ENCODE measurements around the gene UNC80.

UNC80 gene

DNA sequence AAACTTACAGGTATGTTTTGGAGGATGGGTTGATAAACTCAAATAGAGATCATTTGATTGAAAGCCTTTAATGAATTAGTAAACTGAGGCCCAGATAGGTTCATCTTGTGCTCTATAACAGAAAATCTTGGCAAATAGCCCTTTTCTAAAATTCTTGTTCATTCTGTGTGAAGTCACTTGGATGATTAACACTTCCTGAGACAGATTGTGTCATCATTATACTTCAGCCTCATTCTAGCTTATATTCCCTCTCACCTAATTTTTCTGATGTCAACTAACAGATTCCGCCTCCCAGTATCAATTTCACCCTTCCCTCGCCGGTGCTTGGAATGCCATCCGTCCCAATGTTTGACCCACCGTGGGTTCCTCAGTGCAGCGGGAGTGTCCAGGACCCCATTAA is 146.6 kb downstream of the UNC80 start:
- DNase-seq: no peak

DNA sequence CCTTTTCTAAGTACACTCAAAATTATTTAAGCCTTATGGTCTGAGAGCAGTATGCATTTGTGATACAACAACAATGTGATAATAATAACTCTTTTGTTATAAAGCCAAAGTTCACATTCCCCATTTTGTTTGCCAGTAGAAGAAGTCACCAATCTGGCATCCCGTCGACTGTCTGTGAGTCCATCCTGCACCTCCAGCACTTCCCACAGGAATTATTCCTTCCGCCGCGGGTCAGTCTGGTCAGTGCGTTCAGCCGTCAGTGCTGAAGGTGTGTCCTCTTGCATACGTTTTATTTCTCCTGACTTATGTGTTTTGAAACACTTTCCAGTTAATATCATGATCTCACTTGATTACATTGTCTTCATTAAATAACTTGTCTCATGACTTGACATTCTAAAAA is 150.5 kb downstream of the UNC80 start:
- DNase-seq: no peak

- DNase-seq: no peak
These were observed 157.7 kb downstream of the UNC80 start for GRCh38 chr2:209929369-209929768.

- no peak for DNase-seq
These were observed 162.2 kb downstream of the UNC80 start for GRCh38 chr2:209933499-209934483.

GRCh38 chr2:209936106-209936666 is 164.6 kb downstream of the UNC80 start:
- DNase-seq: no peak

GRCh38 chr2:209937893-209938292 is 166.3 kb downstream of the UNC80 start:
- no peak for DNase-seq

DNA sequence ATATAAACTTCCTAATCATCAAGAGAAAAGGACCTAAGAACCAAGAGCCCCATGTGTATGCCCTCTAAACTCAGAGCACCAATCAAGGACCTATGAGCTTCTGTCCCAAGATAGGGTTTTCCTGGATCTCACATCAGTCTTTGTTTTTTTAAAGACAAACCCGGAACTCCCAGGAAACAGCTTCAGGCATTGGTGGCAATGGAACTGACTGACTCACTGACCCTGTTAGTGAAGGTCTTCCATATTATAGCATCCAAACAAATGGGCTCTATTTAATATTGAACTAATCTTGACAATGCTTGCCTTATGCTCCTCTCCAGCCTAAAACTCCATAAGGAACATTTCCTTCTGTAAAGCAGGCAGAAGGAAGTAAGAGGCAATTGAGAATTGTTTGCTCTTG is 167.3 kb downstream of the UNC80 start:
- DNase-seq: no peak

DNA sequence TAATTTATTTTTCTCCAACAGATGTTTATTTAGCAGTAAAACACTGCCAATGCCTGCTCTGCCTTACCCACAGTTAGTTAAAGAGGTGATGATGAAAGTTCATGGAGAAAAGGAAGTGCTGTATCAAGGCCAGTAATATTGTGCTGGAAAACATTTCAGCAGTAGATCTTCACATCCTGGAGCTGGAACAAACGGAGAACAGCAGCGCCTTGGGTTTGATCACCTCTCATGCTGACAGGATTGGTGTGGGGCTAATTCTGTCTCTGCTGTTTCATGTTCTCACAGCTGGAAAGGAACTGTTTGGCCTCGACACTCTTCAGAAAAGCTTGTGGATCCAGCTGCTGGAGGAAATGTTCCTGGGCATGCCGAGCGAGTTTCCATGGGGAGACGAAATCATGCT is 169.3 kb downstream of the UNC80 start:
- DNase-seq: no peak

DNA sequence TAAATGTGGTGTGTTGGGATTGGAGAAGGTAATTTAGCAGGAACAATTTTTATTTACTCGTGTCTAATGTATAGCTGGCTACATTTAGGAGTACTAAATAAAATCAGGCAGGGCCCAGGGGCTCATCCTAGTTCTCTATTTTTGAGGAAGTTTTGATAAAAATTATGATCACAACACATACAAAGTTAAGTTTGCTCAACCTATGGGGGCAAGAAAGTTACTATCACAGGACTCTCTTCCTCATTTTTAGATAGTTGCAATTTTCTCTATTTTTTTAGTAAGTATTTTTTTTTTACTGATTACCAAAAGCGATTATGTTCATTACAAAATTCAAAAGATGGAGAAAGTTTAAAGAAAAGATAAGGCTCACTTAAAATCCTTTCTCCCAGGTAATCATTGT is 170.8 kb downstream of the UNC80 start:
- no peak for DNase-seq

GRCh38 chr2:209942936-209943605 is 171.4 kb downstream of the UNC80 start:
- no peak for DNase-seq

- no peak for DNase-seq
These were observed 172.1 kb downstream of the UNC80 start for GRCh38 chr2:209943776-209944175.

DNA sequence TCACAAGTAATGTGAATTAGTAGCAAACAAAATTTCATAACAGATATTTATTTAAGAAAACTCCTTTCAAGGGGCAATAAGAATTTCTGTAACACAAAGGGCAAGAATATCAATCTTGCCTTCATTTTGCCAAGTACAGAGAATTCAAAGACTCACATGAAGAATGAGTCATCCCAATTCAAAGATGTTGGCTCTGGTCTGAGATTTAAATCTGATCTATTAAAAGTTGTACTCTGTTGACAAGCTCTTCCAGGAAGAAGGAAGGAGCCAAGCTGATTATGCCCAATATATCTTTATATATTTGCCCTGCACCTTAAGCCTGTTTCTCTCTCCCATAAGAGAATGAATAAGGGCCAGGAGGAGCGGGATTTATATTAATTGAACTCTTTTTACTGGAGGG is 174.9 kb downstream of the UNC80 start:
- DNase-seq: no peak

DNA sequence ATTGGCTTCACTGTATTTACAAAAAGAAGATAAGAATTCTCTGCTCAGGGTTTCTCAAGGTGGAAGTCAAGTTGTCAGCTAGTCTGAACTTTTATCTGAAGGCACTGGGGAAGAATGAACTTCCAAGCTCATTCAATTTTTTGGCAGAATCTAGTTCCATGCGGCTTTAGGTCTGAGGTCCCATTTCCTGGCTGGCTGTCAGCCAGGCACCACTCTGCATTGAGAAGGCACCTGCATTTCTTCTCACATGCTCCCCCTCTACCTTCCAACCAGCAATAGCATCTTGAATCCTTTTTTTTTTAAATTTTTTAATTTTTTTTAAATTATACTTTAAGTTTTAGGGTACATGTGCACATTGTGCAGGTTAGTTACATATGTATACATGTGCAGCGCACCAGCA is 184.6 kb downstream of the UNC80 start:
- no peak for DNase-seq

- DNase-seq: no peak
These were observed 186.4 kb downstream of the UNC80 start for GRCh38 chr2:209958016-209958415.

- no peak for DNase-seq
These were observed 188.4 kb downstream of the UNC80 start for GRCh38 chr2:209960045-209960444.

GRCh38 chr2:209960676-209961630 is 189.3 kb downstream of the UNC80 start:
- peak; percentile 28 for DNase-seq

- no peak for DNase-seq
These were observed 194.1 kb downstream of the UNC80 start for GRCh38 chr2:209965723-209966122.

- no peak for DNase-seq
These were observed 198.1 kb downstream of the UNC80 start for GRCh38 chr2:209969692-209970091.

- DNase-seq: no peak
These were observed 198.6 kb downstream of the UNC80 start for GRCh38 chr2:209970271-209970670.

DNA sequence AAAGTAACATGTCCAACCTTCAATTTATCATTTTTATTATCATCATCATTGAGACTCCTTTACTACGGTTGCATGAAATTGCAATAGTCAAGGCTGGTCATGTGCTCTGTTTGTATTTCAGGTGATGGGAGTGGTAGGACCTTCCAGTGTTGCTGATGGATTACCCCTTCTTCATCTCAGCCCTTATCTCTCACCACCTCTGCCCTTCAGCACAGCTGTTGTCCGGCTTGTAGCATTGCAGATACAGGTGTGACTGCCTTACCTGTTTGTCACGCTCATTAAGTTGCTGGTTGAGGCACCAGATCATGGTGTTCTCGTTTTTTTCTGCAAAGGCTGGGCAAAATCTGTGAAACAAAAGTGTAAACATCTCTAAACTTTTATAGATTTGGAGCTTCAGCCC is 199.1 kb downstream of the UNC80 start:
- no peak for DNase-seq

DNA sequence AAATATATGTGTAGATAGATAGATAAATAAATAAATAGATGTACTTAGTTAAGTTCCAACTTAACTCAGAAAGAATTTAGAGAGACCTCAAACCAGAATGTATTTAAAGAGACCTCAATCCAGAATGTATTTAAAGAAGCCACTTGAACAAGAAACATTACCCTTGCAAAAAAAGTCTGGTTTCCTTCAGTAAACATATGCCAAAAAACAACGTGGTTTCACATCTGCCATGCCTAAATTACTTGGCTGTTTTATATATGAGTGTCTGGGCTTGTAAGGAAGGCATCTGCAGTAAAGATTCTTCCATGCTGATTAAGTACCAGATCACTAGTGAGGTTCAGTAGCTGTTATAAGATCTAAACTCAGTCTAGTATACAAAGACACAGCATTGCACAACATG is 201.7 kb downstream of the UNC80 start:
- DNase-seq: no peak

DNA sequence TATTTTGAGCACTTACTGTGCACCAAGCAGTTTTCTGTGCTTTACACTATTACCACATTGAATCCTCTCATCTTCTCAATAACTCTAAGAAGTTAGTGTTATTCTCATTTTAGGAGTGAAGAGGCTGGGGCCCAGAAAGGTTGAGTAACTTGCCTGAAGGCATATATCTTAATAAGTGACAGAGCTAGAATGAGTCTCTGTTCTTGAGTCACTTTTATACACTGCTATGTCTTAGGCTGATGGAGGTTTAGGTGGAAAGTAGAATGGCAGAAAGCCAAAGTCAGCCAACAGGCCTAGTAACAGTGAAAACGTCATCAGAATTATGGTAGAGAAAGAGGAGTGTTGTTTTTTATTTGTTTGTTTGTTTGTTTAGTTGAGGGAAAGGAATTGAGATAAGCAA is 202.9 kb downstream of the UNC80 start:
- no peak for DNase-seq
